8988T (cell line): Measurements from ENCODE around the gene ZIC5.

ENCODE experiments used
- DNase-seq: peaks from one replicate; pipeline ENCODE4 v3.0.0; 2011

ZIC5 gene

DNA sequence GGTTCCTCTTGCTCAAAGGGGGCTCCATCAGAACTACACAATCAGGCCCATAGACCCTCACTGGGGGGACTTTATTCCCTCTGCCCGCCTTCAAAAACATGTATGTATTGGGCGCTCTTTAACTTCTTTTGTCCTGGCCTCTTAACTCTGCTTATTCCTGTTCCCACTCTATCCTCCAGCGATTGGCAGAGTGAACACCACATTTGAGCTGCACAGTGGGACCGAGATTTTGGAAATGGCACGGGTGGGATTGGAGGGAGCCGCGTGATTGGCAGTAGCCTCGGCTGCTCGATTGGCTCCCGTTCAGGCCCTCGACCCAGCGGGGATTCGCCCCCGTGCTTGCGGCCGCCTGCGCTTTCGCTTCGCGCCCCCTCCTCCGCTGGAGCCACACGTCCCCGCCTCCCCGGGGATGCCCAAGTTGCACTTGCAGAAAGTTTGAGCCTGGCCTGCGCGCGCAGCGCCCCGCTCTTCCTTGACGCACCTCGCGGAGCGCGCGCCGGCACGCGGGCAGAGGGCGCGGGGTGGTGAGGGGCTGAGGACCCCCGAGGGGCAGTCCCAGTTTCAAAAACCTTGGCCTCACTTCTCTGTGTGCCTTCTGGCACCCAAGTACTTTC lies at the start of gene ZIC5:
Gene ZIC5 (minus strand): TSS at position 192 of the 614 bp plus-strand sequence. CDS start 164 bp downstream, at position 28.
- DNase-seq = no peak

DNA sequence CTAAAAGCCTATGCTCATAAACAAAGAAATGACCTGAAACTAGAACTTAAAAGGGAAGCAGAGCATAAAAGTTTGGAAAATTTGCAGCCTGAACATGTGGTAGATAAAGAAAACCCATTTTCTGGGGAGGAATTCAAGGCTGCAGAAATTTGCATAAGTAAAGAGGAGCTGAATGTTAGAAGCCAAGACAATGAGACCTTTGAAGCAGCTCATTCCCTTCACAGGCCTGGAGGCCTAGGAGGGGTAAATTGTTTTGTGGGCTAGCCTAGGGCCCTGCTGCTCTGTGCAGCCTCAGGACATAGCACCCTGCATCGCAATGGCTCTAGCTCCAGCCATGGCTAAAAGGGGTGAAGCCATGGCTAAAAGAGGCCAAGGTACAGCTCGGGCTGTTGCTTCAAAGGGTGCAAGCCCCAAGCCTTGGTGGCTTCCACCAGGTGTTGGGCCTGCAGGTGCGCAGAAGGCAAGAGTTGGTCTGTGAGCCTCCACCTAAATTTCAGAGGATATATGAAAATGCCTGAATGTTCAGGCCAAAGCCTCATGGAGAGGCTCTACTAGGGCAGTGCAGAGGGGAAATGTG lies 48.3 kb upstream of the ZIC5 start:
- no peak for DNase-seq

DNA sequence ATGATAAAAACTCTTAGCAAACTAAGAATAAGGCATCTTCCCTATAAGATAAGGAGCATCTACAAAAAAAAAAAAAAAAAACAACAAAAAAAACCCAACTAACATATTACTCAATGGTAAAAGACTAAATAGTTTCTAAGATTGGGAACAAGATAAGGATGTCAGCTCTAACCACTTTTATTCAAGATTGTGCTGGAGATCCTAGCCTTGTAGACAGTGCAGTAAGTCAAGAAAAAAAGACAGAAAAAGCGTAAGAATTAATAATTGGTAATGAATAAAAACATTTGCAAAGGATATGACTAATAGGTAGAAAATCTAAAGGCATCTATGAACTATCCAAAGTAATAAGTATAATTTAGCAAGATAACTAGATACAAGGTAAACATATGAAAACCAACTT lies 43.1 kb upstream of the ZIC5 start:
- DNase-seq = no peak

DNA sequence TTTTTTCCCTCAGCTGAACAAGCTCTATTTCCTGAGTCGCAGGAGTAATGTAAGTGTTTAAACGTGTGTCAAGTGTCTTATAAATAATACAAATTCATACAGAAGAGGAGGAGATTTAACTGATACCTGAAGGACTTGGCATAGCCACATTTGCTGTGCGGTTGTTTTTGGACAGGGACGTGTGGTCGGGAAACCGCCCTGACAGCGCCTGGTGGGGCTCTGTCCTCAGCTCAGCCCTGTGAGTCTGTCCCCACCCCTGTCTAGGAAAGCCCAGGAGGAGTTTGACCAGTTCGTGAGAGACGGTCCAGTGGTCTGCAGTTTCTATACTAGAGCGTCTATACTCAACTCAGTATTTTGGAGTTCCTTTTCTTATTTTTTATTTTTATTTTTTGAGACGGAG lies 26.7 kb upstream of the ZIC5 start:
- DNase-seq = no peak

DNA sequence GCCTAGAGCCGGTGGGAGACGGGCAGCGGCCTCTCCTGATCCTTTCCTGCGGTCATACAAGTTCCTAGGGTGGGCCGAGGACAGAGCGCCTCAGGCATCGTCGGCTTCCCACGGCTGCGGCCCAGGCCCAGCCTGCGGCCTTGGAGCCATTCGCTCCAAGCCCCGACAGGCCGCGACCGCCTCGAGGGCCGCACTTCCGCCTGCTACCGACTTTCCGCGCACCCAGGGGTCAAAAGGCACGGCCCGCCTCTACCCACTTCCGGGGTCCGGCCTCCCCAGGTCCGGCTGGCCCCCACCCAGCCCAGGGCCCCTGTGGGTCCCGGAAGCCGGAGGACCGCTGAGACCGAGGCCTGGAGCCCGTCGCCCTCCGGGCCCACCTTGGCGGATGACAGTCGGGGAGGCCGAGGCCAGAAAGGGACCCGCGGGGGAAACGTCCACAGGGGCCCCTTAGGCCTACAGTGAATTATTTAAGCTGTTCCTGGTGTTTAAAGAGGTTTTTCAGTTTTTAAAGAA lies 26.2 kb upstream of the ZIC5 start:
- no peak for DNase-seq

DNA sequence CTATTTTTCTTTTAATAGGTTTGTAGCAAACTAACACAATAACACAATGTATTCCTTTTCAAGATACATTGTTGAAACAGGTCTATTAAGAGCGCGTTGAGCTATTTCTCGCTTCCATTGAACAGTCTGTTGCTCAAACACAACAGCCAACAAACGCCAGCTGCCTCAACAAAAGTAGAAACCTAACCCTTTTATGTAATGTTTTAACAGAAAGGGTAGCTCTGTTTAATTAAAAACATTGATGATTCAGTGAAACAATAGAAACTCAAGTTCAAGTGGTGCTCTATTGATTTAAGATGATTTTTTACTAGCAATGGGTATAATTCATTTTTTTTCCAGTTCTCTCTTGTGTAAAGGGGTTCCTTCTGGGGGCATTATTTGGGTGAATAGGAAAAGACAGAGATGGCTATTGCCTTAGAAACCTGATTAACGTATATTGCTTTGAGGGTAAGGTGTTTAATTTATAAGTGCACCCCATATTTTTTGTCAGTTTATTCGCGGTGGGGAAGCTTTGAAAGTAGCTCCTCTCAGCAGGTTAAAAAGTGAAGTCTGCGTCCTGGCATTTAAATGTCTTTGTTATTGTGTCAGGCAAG lies 24.9 kb upstream of the ZIC5 start:
- DNase-seq = no peak

DNA sequence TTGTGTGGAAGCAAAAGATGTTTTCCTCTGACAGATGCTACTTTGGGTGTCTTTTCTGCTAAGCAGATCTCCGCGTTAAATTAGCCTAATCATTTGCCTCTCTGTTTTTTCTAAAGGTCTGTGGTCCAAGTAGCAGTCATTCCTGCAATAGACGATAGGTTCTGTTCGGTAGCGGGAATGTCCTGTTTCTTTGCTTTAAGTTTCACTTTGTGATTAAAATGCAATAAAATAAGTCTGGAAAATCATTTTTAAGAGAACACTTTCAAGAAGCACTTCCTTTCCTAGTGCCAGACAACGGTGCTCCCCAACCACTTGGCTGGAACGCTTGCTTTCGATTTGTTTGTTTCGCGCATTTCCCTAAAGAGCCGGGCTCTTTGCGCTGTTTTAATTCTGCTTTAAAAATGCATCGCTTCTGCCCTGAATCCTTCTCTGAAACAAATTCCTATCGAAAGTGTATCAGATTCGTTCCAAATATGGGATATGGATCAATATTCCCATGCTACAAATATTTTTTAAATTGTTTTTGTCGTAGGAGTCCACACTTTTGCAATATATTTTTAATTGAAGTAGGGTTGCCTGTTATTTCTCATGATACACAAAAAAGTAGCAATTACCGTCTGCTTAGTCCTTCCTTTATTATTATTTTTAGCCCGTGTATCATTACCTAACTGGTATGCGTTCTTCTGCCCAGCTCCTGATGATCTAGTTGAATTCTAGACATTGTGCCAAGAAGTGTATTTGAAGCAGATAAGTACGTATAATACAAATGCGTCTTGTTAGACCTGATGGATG lies 24.2 kb upstream of the ZIC5 start:
- no peak for DNase-seq

DNA sequence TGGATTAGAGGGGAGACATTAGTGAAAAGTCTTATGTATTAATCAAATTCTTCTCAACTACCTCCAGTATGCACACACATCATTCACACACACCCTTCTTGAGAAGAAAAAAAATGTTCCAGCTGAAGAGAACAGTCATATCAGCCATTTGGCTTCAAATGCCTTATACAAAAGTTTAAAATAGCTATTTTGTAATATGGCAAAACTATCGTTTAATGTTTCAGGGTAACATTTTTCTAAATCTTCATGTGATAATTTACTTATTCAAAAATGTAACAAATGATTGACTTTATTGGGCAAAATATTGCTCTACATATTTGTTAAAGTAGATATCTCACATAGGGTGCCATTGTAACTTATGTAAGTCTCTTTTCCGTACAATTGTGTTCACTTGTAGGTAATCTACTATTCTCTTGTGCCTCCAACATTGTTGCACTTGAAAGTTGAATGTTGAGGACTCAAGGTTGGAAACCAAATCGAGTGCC lies 23.6 kb upstream of the ZIC5 start:
- no peak for DNase-seq

DNA sequence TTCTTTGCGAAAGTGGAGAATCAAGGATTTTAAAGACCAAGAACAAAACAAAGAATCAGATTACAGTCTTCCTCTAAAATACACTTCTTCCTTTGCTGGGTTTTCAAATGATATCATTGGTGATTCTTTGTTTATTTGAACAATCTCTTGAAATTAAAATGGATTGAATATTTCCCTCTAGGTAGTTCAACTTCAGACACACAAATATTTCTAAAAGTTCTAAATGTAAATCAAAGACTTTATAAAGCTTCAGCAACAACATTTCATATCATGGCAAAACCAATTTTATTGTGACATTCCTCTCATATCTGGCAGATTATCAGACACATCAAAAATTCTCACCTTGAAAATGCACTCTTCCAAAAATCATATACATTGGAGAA lies 23.1 kb upstream of the ZIC5 start:
- DNase-seq = no peak

DNA sequence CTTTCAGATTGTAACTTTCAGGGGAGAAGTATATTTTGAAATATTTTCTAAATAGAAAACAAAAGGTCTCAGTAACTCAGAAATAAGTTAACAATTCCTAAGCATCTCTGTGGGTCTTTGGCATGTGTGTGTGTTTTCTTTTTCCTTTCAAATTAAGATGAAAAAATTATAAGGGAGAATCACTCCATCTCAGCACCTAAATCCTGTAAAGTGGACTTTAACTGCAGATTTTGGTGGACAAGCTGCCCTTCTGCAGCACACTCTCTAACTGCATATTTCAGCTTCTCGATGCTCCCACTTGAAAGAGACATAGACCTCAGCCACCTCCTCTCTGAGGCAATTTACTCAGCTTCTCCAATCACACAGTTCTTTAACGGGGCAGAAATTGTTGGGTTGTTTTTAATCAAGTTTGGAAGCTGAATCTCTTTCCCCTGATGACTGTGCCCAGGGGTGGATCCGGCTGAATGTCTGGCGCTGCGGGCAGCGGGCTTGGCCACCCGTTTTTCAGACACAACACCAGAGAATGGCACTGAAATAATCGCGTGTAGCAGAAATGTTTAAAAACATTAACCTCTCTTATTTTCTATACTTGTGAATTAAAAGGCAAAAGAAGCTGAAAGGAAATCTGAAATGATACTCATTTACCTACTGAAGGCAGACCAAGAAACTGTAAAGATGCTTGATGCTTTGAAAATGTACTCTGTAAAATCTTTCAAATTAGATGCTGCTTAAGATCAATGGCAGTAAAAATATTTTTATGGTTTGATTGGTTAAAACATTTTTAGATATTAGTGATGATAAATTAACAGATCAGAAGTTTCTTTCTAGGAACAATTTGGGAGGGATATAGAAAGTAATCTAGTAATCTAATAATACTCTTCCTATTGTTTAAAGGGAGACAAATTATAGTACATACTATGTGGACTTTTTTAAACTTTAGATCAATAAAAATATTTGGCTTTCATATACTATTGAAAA lies 22.4 kb upstream of the ZIC5 start:
- no peak for DNase-seq

DNA sequence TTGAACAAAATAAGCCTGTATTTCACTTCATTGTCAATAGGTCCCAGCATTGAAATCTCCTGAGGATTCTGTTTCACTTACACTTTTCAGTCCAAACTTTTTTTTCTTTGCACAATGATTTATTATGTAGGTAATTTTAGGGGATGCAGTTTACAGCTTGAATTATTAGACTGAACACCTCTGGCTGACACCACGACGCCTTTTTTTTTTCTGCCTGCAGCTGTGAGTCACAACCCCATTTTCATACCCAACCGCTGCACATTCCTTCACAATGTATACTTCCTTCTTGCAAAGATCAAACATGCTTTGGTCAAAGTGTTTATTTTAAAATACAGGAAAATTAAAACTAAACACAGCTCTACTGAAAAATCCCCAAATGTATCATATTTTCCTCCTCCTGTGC lies 21.4 kb upstream of the ZIC5 start:
- no peak for DNase-seq

DNA sequence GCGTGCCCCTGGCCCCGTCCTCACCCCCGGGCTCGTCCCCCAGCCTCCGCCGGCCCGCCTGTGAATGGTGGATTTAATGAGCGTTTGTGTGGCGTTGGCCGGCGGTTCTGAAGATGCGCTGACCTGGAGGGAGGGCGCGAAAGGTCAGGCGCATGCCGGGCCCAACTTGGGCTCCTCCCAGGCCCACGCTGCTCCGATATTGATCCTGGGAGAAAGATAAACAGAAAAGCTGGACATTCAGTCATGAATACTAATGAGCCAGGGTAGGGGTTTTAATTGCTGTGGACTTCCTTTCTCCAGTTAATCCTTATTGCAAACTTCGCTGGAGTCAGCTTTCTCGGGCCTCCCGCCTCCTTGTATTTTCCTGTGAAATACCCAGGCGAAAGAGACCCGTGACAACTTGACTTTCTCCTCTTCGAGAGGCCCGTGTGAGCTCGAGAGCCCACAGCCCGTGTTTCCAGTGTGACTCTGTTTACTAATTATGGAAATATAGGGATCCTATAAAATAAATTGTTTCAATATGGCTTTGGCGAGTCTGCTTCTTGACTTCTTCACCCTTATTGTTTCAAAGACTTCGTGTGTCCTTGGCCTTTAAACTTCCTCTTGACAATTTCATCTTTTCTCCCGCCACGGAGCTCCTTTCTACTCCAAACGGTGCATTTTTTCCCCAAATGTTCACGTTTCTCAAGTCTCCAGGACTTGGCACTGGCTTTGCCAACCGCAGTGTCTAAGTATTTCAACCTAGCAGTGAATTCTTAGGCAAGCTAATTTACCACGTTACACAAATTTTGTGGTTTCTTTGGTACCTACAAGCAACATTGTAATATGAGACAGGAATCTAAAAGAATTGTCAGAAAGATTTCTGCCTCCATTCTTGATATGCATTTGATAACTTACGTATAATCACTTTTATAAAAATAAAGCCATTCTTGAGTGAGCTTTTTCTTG lies 20.5 kb upstream of the ZIC5 start:
- no peak for DNase-seq

DNA sequence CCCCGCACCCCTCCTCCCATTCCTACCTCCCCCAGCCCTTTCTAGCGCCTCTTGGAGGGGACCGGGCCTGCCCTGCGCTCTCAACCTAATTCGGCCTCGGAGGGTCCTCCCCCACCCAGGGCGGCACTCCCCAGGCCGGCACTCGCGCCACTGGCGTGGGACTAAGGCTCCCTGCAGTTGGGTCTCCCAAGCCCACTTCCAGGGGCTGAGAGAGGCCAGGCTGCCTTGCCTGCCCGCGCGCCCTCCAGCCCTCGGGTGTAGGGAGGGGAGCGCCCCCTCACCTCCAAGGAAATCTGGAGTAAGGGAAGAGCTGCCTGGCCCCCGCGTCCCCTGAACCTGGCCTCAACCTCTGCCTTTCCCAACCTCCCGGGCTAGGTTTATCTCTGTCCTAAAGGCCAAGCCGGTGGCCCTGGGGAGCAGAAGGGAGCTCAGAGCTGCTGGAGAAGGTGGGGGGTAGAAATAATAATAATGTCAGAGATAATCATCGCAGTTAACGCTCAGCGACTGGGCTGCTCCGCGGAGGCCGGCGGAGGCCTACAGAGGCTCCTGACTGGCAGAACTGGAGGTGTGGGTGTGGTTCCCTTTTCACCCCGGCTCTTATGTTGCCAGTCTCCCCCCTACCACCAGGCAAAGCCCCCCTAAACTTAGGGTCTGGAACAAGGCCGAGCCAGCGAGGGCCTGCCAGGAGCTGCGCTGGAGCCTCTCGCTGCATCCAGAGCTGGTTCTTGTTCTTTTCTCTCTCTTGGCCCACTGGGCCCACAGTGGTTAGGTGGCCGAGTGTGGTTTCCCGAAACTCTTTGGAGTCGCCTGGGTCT lies 19.7 kb upstream of the ZIC5 start:
- DNase-seq = no peak

DNA sequence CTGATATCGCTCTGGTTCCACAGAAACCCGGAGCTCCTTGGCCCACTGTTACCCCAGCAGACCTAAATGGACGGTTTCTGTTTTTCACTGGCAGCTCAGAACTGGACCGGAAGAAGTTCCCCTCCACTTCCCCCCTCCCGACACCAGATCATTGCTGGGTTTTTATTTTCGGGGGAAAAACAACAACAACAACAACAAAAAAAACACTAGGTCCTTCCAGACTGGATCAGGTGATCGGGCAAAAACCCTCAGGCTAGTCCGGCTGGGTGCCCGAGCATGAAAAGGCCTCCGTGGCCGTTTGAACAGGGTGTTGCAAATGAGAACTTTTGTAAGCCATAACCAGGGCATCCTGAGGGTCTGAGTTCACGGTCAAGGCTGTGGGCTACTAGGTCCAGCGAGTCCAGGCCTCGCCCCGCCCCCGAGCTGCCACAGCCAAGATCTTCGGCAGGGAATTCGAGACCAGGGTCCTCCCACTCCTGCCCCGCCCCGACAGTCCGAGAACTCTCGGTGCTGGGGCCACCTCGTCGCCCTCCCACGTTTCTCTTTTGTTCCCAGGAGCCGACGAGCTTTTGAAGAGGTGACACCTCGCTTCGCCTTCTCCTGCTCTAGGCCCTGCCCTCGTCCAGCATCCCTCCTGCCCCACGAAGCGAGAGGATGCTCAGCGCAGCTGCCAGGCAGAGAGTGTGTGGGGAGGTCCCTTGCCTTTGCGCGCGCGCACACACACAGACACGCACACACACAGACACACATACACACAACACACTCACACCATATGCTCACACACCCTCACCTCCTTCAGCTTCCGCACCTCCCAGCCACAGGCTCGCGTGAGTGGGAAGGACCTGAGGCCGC lies 18.8 kb upstream of the ZIC5 start:
- DNase-seq = no peak

DNA sequence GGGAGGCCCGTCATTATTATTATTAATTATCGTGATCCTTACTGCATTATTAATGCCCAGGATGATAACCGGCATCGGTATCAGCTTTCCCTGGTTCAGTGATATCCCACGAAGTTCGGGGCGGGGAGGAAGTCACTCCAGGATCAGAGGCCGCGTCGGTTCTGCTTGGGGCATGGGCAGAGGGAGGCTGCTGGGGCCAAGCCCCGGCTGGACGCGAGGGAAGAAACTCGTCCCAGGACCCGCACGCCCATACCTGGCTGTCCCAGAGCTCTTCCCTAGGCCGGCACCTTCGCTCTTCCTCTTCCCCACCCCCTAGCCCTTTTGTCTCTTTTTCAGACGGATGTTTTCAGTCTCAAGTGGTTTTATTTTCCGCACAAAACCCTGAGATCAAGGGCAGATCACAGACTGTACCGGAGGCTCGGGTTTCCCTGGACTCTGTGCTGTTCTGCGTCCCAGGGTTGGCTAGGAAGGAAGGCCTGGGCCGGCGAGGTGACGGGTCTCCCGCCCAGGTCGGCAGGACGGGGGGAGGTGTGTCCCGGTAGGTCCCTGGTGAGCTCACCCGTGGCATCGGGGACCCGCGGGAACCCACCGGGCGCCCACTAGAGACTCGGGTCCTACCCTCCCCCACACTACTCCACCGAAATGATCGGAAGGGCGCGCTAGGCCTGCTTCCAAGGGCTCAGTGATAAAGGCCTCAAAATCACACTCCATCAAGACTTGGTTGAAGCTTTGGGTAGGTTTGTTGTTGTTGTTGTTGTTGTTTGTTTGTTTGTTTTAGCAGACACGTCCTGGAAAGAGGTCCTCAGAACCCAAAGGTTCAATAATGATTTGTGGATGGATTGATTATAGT lies 17.9 kb upstream of the ZIC5 start:
- DNase-seq = no peak

DNA sequence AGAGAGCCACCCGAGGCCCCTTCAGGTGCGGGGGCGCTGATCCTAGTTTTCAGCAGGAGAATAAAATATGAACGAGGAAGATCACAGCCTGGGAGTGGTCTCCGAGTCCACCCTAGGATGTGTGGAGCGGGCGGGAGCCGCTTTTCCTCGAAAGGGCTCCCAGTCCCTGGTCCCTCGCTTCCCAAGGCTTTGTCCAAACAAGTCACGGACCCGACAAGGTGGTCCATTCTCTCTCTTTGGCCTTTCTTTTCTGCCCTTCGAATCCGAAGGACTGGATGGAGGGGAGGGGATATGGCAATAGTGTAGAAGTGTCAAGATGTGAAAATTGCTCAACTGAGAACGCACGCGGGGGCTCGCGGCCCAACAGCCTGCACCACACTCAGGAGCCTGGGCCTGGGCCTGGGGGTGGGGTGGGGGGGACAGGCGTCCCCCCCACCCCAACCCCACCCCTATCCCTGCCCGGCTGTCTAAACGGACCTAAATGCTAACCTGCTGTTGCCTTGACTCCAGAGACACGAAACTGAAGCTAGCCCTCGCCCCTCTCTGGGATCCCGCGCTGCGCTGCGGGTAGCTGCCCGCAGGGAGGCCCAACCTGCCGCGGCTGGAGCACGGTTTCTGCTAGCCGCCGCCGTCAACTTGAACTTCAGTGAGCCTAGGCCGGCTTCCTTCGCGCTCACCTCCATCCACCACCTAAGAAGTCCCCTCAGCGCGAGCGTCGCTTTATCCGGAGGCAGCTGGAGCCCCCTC lies 17.1 kb upstream of the ZIC5 start:
- DNase-seq = no peak
